Common myeloid progenitor, CD34-positive (primary cell): Measurements from ENCODE around the gene WNK1.
A peak's percentile ranks its signal among the peaks of the same experiment; 100 is the strongest.

Source experiments
- CTCF ChIA-PET: fragments of 350-600 bp; sonication (Branson Sonifier 250); formaldehyde crosslinking; loops from one replicate; lab custom pipeline; 2021; ENCODE audit warnings: antibody characterized with exemption; lab: Charles Lee
- POLR2A ChIA-PET: fragments of 350-600 bp; sonication (Branson Sonifier 250); formaldehyde crosslinking; loops from one replicate; lab custom pipeline; 2021; ENCODE audit warnings: antibody characterized with exemption; lab: Charles Lee
- DNase-seq, 3 donors: peaks; one replicate each; pipeline versions ENCODE4 v3.0.0 to v3.0.0-alpha.2; 2013
- H3K27ac ChIP-seq, 2 experiments: 1 replicate in 1 of 2; 2 replicates in 1 of 2; pipeline ENCODE4 v1.7.0; 2013; ENCODE audit warnings: inconsistent platforms in 2 of 2, low read length in 2 of 2, mild to moderate bottlenecking in 2 of 2, low read depth in 1 of 2, moderate library complexity in 1 of 2; ENCODE audit not compliant: severe bottlenecking in 2 of 2, insufficient read depth in 1 of 2, poor library complexity in 1 of 2
- H3K27me3 ChIP-seq, 5 experiments: replicated peaks in 2 of 5; 1 replicate in 3 of 5; 2 replicates in 2 of 5; pipeline versions ENCODE4 v1.6.1 to v1.7.0; 2013; ENCODE audit warnings: low read length in 4 of 5, mild to moderate bottlenecking in 2 of 5, moderate library complexity in 2 of 5, inconsistent platforms in 1 of 5; ENCODE audit not compliant: insufficient read depth in 5 of 5, control insufficient read depth in 4 of 5
- H3K36me3 ChIP-seq, 4 experiments: 1 replicate in 2 of 4; 2 replicates in 2 of 4; pipeline versions ENCODE4 v1.6.1 to v1.7.0; 2013; ENCODE audit warnings: low read length in 3 of 4, control low read depth in 1 of 4, mild to moderate bottlenecking in 1 of 4; ENCODE audit not compliant: control insufficient read depth in 4 of 4, insufficient read depth in 4 of 4
- H3K4me1 ChIP-seq, 4 experiments: 1 replicate in 3 of 4; 2 replicates in 1 of 4; pipeline versions ENCODE4 v1.6.1 to v1.7.1; 2013; ENCODE audit warnings: low read length in 3 of 4, mild to moderate bottlenecking in 3 of 4, control low read depth in 1 of 4, inconsistent platforms in 1 of 4, moderate library complexity in 1 of 4; ENCODE audit not compliant: control insufficient read depth in 4 of 4, insufficient read depth in 4 of 4; ENCODE audit errors: control extremely low read depth in 1 of 4
- H3K4me3 ChIP-seq, 7 experiments: 1 replicate in 4 of 7; 2 replicates in 3 of 7; pipeline versions ENCODE4 v1.5.1 to v1.7.0; 2013; ENCODE audit warnings: mild to moderate bottlenecking in 7 of 7, low read length in 6 of 7, moderate library complexity in 6 of 7, inconsistent platforms in 2 of 7, low read depth in 2 of 7, control low read depth in 1 of 7; ENCODE audit not compliant: insufficient read depth in 4 of 7, control insufficient read depth in 1 of 7; ENCODE audit errors: extremely low read depth in 1 of 7
- H3K9me3 ChIP-seq, 5 experiments: 1 replicate in 4 of 5; 2 replicates in 1 of 5; pipeline versions ENCODE4 v1.6.1 to v1.7.1; 2013; ENCODE audit warnings: low read length in 4 of 5, mild to moderate bottlenecking in 2 of 5, inconsistent platforms in 1 of 5, low read depth in 1 of 5, moderate library complexity in 1 of 5; ENCODE audit not compliant: control insufficient read depth in 4 of 5, insufficient read depth in 2 of 5; ENCODE audit errors: control extremely low read depth in 1 of 5
- WGBS: methylation state at CpG from one replicate; pipeline ENCODE4 v1.1.5; 2013; ENCODE audit not compliant: insufficient coverage; 5-methylcytosine and 5-hydroxymethylcytosine counted together

Gene WNK1

DNA sequence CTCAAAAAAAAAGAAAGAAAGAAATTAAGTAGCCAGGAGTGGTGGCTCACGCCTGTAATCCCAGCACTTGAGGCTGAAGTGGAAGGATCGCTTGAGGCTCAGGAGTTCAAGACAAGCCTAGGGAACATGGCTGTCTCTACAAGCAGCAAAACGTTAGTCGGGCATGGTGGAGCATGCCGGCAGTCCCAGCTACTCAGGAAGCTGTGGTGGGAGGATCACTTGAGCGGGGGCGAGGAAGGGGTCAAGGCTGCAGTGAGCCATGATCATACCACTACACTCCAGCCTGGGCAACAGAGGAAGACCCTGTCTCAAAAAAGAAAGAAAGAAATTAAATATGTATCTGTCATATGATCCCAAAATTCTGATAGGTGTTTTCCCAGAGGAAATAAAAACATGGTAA, 191.8 kb downstream of the WNK1 start:
- CTCF ChIA-PET = interaction anchor here (0.7 to 1.3 kb wide), 2 partner anchors 15 to 29 kb away, joined by 3 to 5 read pairs; no protein-coding TSS in a partner anchor
- peaks cover 0 to 10% (median 2%) of the 10 kb centered on the region in 4 experiments for H3K36me3 ChIP-seq
- peak overlapping the region in 2 of 7 experiments; percentile 10 to 24 for H3K4me3 ChIP-seq
- peak in 2 of 3 donors; percentile 11 to 24 for DNase-seq
- H3K27ac ChIP-seq = peak overlapping the region in 1 of 2 experiments; percentile 34
- POLR2A ChIA-PET = no interaction called here
- peaks cover 0 to 23% (median 14%) of the 10 kb centered on the region in 4 experiments for H3K4me1 ChIP-seq
- no peaks in the 10 kb centered on the region for H3K27me3 ChIP-seq
- 94% methylated on average over 2 of the region's 7 CpGs for WGBS
- no peaks in the 10 kb centered on the region for H3K9me3 ChIP-seq

DNA sequence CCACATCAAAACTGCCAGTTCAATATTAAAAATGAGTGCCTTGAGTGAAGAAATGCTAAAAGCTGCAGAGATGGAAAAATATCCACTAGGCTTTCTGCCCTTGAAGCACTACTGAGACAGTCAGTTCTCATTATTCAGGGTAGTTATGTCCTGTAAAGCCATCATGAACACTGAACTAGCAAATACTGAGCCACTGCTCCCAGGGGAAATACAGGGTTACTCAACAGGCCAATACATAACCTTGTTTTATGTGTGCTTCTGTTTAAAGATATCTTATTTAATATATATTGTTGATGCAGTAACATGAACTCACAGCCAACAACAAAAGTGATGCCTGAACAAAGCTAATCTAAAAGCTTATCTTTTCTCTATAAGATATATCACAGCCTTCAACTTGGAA, 193.8 kb downstream of the WNK1 start:
- H3K27me3 ChIP-seq = no peaks in the 10 kb centered on the region
- CTCF ChIA-PET = interaction anchor here (0.7 to 2.4 kb wide), 2 partner anchors 17 to 147 kb away, joined by 3 to 5 read pairs; no protein-coding TSS in a partner anchor
- H3K27ac ChIP-seq = no peak overlapping the region
- DNase-seq = no peak
- peaks cover 0 to 27% (median 14%) of the 10 kb centered on the region in 4 experiments for H3K4me1 ChIP-seq
- peaks cover 0 to 5% (median 0%) of the 10 kb centered on the region in 4 experiments for H3K36me3 ChIP-seq
- POLR2A ChIA-PET = interaction anchor here (0.7 kb wide), 1 partner anchor 35 kb away, joined by 4 read pairs; no protein-coding TSS in a partner anchor
- no peaks in the 10 kb centered on the region for H3K9me3 ChIP-seq
- no peak overlapping the region for H3K4me3 ChIP-seq

DNA sequence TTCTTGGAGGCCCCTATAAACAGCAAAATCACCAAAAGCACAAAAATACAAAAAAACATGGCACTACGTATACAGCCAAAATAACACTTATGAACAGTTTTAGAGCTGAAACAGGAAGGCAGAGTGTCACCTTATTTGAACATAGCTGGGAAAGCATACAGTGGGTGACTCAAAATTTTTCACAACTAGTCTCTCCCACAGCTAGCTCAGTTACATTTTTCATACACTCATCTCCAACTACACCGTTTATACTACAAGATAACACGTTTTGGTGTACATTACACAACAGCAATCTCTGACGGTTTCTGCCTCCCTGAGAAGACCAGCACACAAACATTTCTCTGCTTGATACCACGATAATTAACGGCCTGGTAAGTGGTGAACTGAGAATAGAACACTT, 194.3 kb downstream of the WNK1 start:
- DNase-seq = no peak
- Histone ChIP-seq H3K36me3 (peaks cover 0 to 5% (median 0%) of the 10 kb centered on the region in 4 experiments), H3K4me1 (peaks cover 0 to 27% (median 14%) of the 10 kb centered on the region in 4 experiments), H3K27me3 (no peaks in the 10 kb centered on the region), H3K4me3 (no peak overlapping the region), H3K9me3 (no peaks in the 10 kb centered on the region), H3K27ac (no peak overlapping the region)
- WGBS = 96% methylated on average over 4 of the region's 6 CpGs
- ChIA-PET POLR2A (interaction anchor here (0.7 kb wide), 1 partner anchor 36 kb away, joined by 4 read pairs; no protein-coding TSS in a partner anchor), CTCF (interaction anchor here (2.4 kb wide), 1 partner anchor 146 kb away, joined by 5 read pairs; no protein-coding TSS in a partner anchor)

- 96% methylated on average over 8 of the region's 9 CpGs for WGBS
- ChIA-PET CTCF (interaction anchor here (0.6 to 1.7 kb wide), 4 partner anchors 19 to 706 kb away, joined by 3 to 9 read pairs (median 4); no protein-coding TSS in a partner anchor), POLR2A (no interaction called here)
- H3K36me3 ChIP-seq = no peaks in the 10 kb centered on the region
- no peaks in the 10 kb centered on the region for H3K27me3 ChIP-seq
- H3K4me1 ChIP-seq = peaks cover 0 to 33% (median 14%) of the 10 kb centered on the region in 4 experiments
- no peaks in the 10 kb centered on the region for H3K9me3 ChIP-seq
- H3K27ac ChIP-seq = no peak overlapping the region
- no peak for DNase-seq
- H3K4me3 ChIP-seq = peak overlapping the region in 6 of 7 experiments; percentile 87 to 95 (median 94)
Observed at GRCh38 chr12:948238-948637, 195.9 kb downstream of the WNK1 start.

DNA sequence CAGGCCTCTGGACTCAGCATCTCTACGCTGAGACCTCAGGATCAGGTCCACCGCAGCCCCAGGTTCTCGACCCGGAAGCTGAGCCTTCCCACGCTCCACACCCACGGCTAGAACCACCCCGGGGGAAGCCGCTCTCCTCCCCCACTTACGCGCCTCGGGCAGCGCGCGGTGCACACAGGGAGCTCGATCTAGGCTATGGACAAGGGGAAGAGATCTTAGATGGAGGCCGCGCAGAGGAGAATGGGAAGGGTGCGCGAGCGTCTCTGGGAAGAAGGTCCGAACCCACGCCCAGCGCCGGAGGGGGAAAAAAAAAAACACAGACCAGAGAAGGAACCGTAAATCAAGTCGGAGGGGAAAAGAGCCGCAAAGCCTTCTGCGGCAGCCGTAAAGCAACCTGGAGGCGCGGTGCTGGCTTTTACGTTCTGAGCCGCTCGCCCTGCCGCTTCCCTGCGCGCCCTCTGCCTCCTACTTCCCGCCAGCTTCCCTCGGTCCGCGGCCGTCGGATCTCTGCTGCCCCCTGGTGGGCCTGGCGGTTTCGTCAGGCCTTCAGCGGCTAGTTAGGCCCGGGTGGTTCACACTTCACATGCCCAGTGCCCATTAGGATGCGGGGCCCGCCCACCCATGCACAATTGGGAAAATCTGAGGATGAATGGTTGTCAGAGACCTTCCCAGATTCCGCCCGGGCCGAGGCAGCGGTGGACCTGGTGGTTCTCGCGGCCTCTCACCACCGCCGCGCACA, 197.2 kb downstream of the WNK1 start, which contains the start of gene RAD52:
TSS of gene RAD52 (minus strand) at position 242 of the 739 bp plus-strand sequence. CDS start 16,636 bp downstream, outside the sequence.
- peaks cover 0 to 1% (median 0%) of the 10 kb centered on the region in 5 experiments for H3K9me3 ChIP-seq
- peaks cover 0 to 26% (median 7%) of the 10 kb centered on the region in 4 experiments for H3K4me1 ChIP-seq
- peak; percentile 99 for DNase-seq
- H3K27me3 ChIP-seq = no peaks in the 10 kb centered on the region
- H3K27ac ChIP-seq = peak within 1 kb of the TSS; percentile 61 to 90
- peak within 1 kb of the TSS; percentile 66 to 95 (median 94) for H3K4me3 ChIP-seq
- H3K36me3 ChIP-seq = no peaks in the 10 kb centered on the region
- ChIA-PET POLR2A (interaction anchor here (0.6 to 1.0 kb wide), 5 partner anchors 14 to 134 kb away, joined by 3 to 6 read pairs (median 3); no protein-coding TSS in a partner anchor), CTCF (interaction anchor here (0.6 to 1.7 kb wide), 17 partner anchors 9 to 375 kb away, joined by 3 to 9 read pairs (median 3); no protein-coding TSS in a partner anchor)
- 0% methylated on average over 43 of the region's 58 CpGs for WGBS

- DNase-seq = no peak
- ChIA-PET CTCF (interaction anchor here (0.6 to 1.3 kb wide), 5 partner anchors 20 to 144 kb away, joined by 3 to 5 read pairs (median 3); no protein-coding TSS in a partner anchor), POLR2A (no interaction called here)
- peaks cover 0 to 26% (median 7%) of the 10 kb centered on the region in 4 experiments for H3K4me1 ChIP-seq
- H3K27ac ChIP-seq = no peak overlapping the region
- peaks cover 0 to 1% (median 0%) of the 10 kb centered on the region in 5 experiments for H3K9me3 ChIP-seq
- H3K36me3 ChIP-seq = no peaks in the 10 kb centered on the region
- no peak overlapping the region for H3K4me3 ChIP-seq
- no peaks in the 10 kb centered on the region for H3K27me3 ChIP-seq
- WGBS = no CpG with 5 or more reads among the region's 1 CpG
Observed at GRCh38 chr12:951176-951575, 198.8 kb downstream of the WNK1 start.
